HepG2 (cell line): ENCODE measurements around the gene LINGO3. TPM values are rescaled to one million over a fixed set of nuclear protein-coding genes. Genes with fewer than 3 reads are reported as not detected.
A peak's percentile ranks its signal among the peaks of the same experiment; 100 is the strongest.

Source experiments
- ADNP ChIP-seq: sonication (generic); formaldehyde crosslinking; IDR thresholded peaks from 2 replicates; pipeline ENCODE4 v1.4.0; 2020; ENCODE audit warnings: missing genetic modification reagents
- KDM1A ChIP-seq: IDR thresholded peaks from 2 replicates; pipeline ENCODE4 v1.6.1; 2016; ENCODE audit warnings: missing compliant biosample characterization
- MIER3 ChIP-seq: IDR thresholded peaks from 2 replicates; pipeline ENCODE4 v1.6.1; 2016; ENCODE audit warnings: missing compliant biosample characterization, borderline replicate concordance
- MTF1 ChIP-seq: sonication (generic); formaldehyde crosslinking; IDR thresholded peaks from 2 replicates; pipeline ENCODE4 v1.5.0; 2020; ENCODE audit warnings: missing genetic modification reagents
- NR2F6 ChIP-seq, 2 experiments: IDR thresholded peaks; 2 replicates each; pipeline ENCODE4 v1.6.1; 2016; ENCODE audit warnings: antibody characterized with exemption in 1 of 2, mild to moderate bottlenecking in 1 of 2
- SRY ChIP-seq: sonication (generic); formaldehyde crosslinking; IDR thresholded peaks from 2 replicates; pipeline ENCODE4 v1.8.0; 2022; ENCODE audit warnings: mild to moderate bottlenecking, missing genetic modification reagents
- TEAD3 ChIP-seq: optimal IDR thresholded peaks from 2 replicates; pipeline ENCODE3; 2016; ENCODE audit warnings: borderline replicate concordance
- TP53 ChIP-seq: sonication (generic); formaldehyde crosslinking; conservative IDR thresholded peaks from 2 replicates; pipeline ENCODE4 v1.4.0; 2020; ENCODE audit warnings: missing genetic modification reagents
- ZFP90 ChIP-seq: sonication (generic); formaldehyde crosslinking; IDR thresholded peaks from 2 replicates; pipeline ENCODE4 v1.8.0; 2022; ENCODE audit warnings: missing genetic modification reagents, mild to moderate bottlenecking, inconsistent platforms, borderline replicate concordance
- ZHX2 ChIP-seq, 2 experiments: sonication (generic) in 1 of 2; formaldehyde crosslinking in 1 of 2; IDR thresholded peaks; 2 replicates each; pipeline versions ENCODE4 v1.6.1 to v1.9.0; 2014 to 2022; ENCODE audit warnings: antibody characterized with exemption in 1 of 2, borderline replicate concordance in 1 of 2, inconsistent platforms in 1 of 2, low read depth in 1 of 2, missing genetic modification reagents in 1 of 2
- ZNF264 ChIP-seq: sonication (generic); formaldehyde crosslinking; IDR thresholded peaks from 2 replicates; pipeline ENCODE4 v1.4.0; 2020; ENCODE audit warnings: missing genetic modification reagents
- ZNF276 ChIP-seq: sonication (generic); formaldehyde crosslinking; IDR thresholded peaks from 2 replicates; pipeline ENCODE4 v1.4.0; 2020; ENCODE audit warnings: mild to moderate bottlenecking, low read depth, missing genetic modification reagents
- ZNF333 ChIP-seq: sonication (generic); formaldehyde crosslinking; IDR thresholded peaks from 2 replicates; pipeline ENCODE4 v1.4.0; 2020; ENCODE audit warnings: mild to moderate bottlenecking, missing genetic modification reagents, borderline replicate concordance
- ZNF33B ChIP-seq: sonication (generic); formaldehyde crosslinking; IDR thresholded peaks from 2 replicates; pipeline ENCODE4 v1.5.1; 2020; ENCODE audit warnings: mild to moderate bottlenecking, missing genetic modification reagents
- ZSCAN20 ChIP-seq: sonication (generic); formaldehyde crosslinking; IDR thresholded peaks from 2 replicates; pipeline ENCODE4 v1.4.0; 2020; ENCODE audit warnings: missing genetic modification reagents, mild to moderate bottlenecking, borderline replicate concordance
- polyA plus RNA-seq, 8 experiments: library from polyadenylated mRNA; depleted of rRNA in 3 of 8; stranded (reverse) in 7 of 8; unstranded in 1 of 8; fragments of >200 nt; fragmentation: Illumina TruSeq in 4 of 8; extraction: Trizol in 4 of 8; gene quantifications; 2 replicates each; pipeline versions ENCODE4 v1.2.1 to v1.2.3, GENCODE V29; 2011 to 2016; ENCODE audit warnings: low read depth in 4 of 8, missing spikeins in 1 of 8, mixed read lengths in 1 of 8; ENCODE audit not compliant: insufficient read depth in 1 of 8
- total RNA-seq, 5 experiments: library from RNA; depleted of rRNA; stranded (reverse); fragments of >200 nt; fragmentation: Illumina TruSeq; extraction: Trizol; gene quantifications; 2 replicates each; pipeline ENCODE4 v1.2.3, GENCODE V29; 2016; ENCODE audit warnings: low read depth in 1 of 5

Gene LINGO3
- total and polyA plus RNA-seq, 2 of the 13 experiments (the other 11 are each of a cell fraction or from before 2014, with no cell fraction given): not detected

- no peak for TF ChIP-seq TP53 (CRISPR knock-in tag)
- no peak for TF ChIP-seq NR2F6 (IDR thresholded peaks at IDR 0.05)
- 0 out of 2 replicates have a peak, but pooled peaks have one; percentile 10 for TF ChIP-seq NR2F6 (CRISPR knock-in tag; IDR thresholded peaks at IDR 0.05)
- TF ChIP-seq ZNF264 (CRISPR knock-in tag): no peak
- TF ChIP-seq ZNF33B (CRISPR knock-in tag): peak; percentile 25; the same call in 1 of the 2 replicates
- TF ChIP-seq TEAD3 (CRISPR knock-in tag): peak; percentile 27
- no peak for TF ChIP-seq KDM1A (CRISPR knock-in tag)
- peak; percentile 80 for TF ChIP-seq SRY
- peak; percentile 83 for TF ChIP-seq ZHX2 (IDR thresholded peaks at IDR 0.05; ENCODE audit: low read depth)
- no peak for TF ChIP-seq ZHX2 (CRISPR knock-in tag; IDR thresholded peaks at IDR 0.05; ENCODE audit: borderline replicate concordance)
- TF ChIP-seq ZFP90: peak; percentile 29; the same call in 1 of the 2 replicates
- TF ChIP-seq ADNP (CRISPR knock-in tag): no peak
- no peak for TF ChIP-seq MTF1 (CRISPR knock-in tag)
- TF ChIP-seq ZNF276 (CRISPR knock-in tag): peak; percentile 78
- no peak for TF ChIP-seq MIER3
- no peak for TF ChIP-seq ZNF333 (CRISPR knock-in tag)
- no peak for TF ChIP-seq ZSCAN20
Measured at GRCh38 chr19:2269244-2270156, 38.5 kb downstream of the LINGO3 start (continued).
